Fibroblast of the conjunctiva (primary cell): Measurements from ENCODE around the gene PPP1R15B.
A peak's percentile ranks its signal among the peaks of the same experiment; 100 is the strongest.

Source experiments
- DNase-seq: peaks from one replicate; pipeline ENCODE4 v3.0.0-alpha.2; 2010; ENCODE audit warnings: low read depth

The PPP1R15B gene

DNA sequence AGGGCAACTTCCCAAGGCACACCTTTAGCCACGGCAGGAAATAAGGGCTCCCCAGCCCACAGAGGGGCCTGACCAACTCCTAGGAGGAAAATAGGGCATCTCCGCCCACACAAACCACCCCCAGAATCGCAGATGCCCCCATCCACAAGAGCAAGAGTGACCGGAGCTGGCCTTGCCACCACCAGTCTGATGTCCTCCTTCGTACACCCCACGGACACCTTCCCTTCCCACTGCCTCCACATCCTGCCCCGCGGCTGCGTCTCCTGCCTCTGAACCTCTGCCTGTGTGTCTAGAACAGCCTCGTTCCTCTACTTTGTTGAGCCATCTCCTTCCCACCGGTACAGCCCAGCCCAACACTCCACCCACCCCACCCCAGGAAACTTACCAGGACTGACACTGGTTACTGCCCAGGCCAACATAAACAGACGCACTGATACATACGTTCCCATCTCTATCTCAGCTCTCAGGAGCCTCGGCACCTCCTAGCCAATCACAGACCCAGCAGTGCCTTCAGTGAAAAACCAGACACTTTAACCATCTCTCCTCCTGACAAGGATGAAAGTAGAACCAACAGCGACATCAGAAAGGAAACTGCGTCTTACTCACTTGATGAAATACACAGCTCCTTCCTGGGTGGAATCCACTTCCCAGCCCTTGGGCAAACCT, 44.3 kb downstream of the PPP1R15B start:
- no peak for DNase-seq

DNA sequence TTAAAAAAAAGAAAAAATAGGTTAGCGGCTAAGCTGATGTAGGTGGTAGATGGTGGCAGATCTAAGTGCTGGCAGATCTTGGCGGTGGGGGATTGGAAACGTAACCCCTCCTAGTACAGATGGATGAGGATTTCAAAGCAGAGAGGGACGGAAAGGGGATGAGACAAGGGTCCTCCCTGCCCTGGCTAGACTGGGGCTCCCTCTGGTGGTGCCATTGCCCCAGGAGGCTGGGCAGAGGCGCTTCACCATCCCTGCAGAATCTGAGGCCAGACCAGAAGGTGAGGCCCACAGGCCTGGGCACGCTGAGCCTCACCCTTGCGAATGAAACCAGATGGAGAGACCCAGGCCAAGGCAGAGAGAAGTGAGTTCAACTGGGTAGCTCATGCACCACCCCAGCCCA, 44.9 kb downstream of the PPP1R15B start:
- no peak for DNase-seq

GRCh38 chr1:204363335-204364114, 48.1 kb downstream of the PPP1R15B start:
- peak; percentile 60 for DNase-seq

- DNase-seq = no peak
These were observed 48.7 kb downstream of the PPP1R15B start for GRCh38 chr1:204362984-204363334.

DNA sequence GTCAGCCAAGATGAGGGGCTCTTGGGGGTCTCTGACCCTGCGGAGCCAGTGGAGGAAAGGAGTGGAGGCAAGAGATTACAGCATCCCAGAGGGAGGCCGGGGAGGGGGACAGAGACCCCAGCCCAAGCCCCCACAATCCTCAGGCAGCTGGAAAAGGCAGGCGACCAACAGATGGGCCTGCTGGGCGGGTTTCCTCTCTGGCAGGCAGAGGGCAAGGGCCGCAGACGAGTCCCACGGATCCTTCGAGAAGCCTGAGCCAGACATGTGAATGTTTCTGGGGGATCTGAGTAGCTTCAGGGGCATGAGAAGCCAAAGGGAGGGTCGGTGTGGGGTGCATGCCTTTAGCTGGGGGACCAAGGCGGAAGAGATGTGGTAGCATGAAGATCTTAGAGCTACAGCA, 49.8 kb downstream of the PPP1R15B start:
- DNase-seq = no peak

DNA sequence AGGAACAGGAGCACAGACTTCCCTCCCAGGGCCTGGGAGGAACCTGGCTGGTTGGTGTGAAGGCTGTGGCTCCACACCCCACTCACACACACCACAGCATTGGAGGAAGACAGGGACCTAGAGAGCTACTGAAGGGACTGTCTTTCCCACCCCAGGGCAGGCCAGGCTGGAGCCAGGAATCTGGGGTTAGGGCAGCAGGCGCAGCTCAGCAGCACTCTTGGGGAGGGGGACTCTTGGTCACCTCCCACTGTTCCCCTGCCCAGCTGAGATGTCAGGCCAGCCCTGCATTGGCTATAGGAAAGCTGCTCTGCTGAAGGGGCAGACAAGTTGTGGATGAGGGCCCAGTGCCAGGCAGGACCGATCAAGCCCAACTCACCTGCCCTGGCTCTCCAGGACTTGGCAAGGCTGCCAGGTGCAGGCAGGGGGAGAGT, 50.3 kb downstream of the PPP1R15B start:
- DNase-seq = no peak

GRCh38 chr1:204360314-204360713, 51.3 kb downstream of the PPP1R15B start:
- DNase-seq = no peak

- peak; percentile 18 for DNase-seq
These were observed 52.0 kb downstream of the PPP1R15B start, which contains the start of gene PLEKHA6 for GRCh38 chr1:204359474-204360255. PLEKHA6 (minus strand) TSS chr1:204359929; CDS start chr1:204273727, 86,202 bp downstream.

DNA sequence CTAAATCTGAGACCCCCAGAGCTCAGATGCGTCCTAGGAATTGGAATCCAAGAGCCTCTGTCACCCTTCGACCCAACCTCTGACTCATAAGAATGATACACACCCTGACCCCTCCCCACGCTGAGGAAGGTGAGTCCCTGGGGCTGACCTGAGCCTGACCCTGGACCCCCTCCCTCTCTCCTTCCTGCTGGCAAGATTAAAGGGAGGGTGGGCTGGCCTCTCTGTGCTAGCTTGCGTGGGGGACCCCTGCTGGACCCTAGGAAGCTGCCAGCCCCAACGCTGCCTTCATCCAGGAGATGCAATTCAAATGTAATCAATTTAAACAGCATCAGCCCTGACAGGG, 52.5 kb downstream of the PPP1R15B start:
- DNase-seq = no peak

- no peak for DNase-seq
These were observed 53.0 kb downstream of the PPP1R15B start for GRCh38 chr1:204358605-204359004.

DNA sequence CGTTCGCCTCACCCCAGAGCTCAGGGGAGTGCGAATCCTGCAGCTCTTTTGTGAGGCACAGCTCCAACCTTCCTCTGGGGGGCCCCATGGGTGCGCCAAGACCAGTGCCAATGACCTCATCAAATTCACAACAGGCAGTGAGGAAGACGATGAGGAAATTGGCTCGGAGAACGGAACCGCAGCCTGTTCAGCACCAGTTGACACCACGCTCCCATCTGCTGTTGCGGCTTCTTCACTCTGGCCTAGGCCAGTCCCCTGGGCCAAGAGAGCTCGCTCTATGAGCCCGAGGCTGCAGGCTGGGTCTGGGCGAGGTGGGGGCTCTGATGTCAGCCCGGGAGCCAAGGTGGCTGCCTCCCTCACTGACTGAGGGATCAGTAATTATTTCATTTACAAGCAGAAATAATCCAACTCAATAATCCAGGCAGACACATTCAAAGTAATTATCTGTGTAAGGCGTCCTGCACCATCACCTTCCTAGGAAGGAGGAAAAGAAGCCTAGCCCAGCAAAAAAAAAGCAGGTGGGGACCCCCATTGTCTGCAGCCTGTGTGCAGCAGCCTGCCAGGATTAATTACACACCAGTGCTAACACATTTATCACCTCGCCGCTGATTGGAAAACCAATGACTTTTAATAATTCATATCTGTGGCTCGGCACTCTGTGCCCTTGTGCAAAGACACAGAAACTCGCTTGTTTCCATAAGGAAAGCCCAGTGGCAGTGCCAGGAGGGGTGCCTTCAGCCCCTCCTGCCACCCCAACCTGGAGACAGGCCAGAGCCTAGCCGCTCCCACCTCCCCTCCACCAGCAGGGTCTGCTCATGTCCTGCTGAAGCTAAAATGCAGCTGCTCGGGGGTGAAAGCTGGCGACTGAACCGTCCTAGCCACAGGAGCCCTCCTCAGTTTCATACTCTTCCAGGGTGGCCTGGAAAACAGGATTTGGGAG, 53.8 kb downstream of the PPP1R15B start:
- no peak for DNase-seq

DNA sequence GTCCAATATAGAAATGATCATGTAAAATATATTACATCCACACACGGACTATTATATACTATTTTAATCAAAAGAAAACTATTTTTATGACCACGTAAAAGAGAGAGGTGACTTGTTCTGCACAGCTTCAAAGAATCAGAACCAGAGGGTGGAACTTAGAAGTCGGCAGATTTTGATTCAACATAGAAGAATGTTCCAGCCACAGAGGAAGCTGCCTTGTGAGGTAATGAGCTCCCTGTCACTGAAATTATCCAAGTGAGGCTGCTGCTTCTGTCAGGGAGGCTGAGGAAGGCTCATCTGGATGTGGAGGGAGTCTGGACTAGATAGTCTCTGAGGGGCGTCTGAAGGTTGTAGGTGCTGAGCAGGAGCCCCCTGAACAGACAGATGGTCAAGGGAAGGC, 54.6 kb downstream of the PPP1R15B start:
- no peak for DNase-seq

DNA sequence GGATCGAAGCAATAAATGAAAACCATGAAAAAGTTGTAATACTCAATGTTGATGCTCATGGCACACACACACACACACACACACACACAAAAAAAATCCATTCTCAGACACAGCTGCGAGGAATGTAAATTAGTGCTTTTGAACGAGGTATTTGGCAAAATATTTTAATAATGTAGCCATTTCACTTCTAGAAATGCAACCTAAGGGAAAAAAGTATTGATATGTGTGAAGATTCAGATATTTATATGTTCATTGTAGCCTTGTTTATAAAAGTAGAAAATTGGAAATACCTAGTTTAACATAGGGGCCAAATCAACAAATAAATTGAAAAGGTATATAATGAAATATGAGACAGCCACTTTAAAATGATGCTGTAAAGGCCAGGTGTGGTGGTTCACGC, 55.7 kb downstream of the PPP1R15B start:
- DNase-seq = no peak

- DNase-seq = no peak
These were observed 57.0 kb downstream of the PPP1R15B start for GRCh38 chr1:204354579-204354978.
